Transverse colon (tissue), 4 donors: Measurements from ENCODE around the gene PRKAR1B. TPM values are rescaled to one million over a fixed set of nuclear protein-coding genes. Genes with fewer than 3 reads are reported as not detected.
A peak's percentile ranks its signal among the peaks of the same experiment; 100 is the strongest.

Experiments used
- DNase-seq: peaks from one replicate; pipeline ENCODE4 v3.0.0-alpha.2; 2019
- H3K27ac ChIP-seq, 4 donors: fragments of 200-600 bp; sonication (generic); 2 replicates each; pipeline ENCODE4 v1.5.1; 2016 to 2018; ENCODE audit warnings: inconsistent platforms in 4 of 4
- H3K27me3 ChIP-seq: fragments of 200-600 bp; sonication (generic); 2 replicates; pipeline ENCODE4 v1.5.1; 2017; ENCODE audit warnings: inconsistent platforms
- H3K36me3 ChIP-seq, 4 donors: fragments of 200-600 bp; sonication (generic); 2 replicates each; pipeline ENCODE4 v1.5.1; 2017 to 2019; ENCODE audit warnings: inconsistent platforms in 4 of 4
- H3K4me1 ChIP-seq, 4 donors: fragments of 200-600 bp; sonication (generic); 2 replicates each; pipeline ENCODE4 v1.5.1; 2017 to 2020; ENCODE audit warnings: inconsistent platforms in 4 of 4
- H3K4me3 ChIP-seq, 4 donors: fragments of 200-600 bp; sonication (generic); 1 replicate in 1 of 4; 2 replicates in 3 of 4; pipeline versions ENCODE4 v1.5.1 to v1.6.1; 2017 to 2019; ENCODE audit warnings: inconsistent platforms in 4 of 4
- H3K9me3 ChIP-seq, 2 donors: fragments of 200-600 bp; sonication (generic); 2 replicates each; pipeline ENCODE4 v1.5.1; 2017 to 2019; ENCODE audit warnings: inconsistent platforms in 2 of 2
- CTCF ChIP-seq, 5 experiments: fragments of 200-600 bp in 3 of 5; fragments of 450-650 bp in 2 of 5; sonication (generic) in 3 of 5; IDR thresholded peaks; 1 replicate in 2 of 5; 2 replicates in 3 of 5; pipeline ENCODE4 v1.5.1; 2016 to 2017; ENCODE audit warnings: antibody characterized with exemption in 5 of 5, inconsistent platforms in 3 of 5, mild to moderate bottlenecking in 2 of 5, moderate library complexity in 1 of 5
- EP300 ChIP-seq: sonication (generic); formaldehyde crosslinking; IDR thresholded peaks from one replicate; pipeline ENCODE4 v1.6.1; 2017; ENCODE audit warnings: antibody characterized with exemption, low read depth
- POLR2A ChIP-seq: fragments of 450-650 bp; IDR thresholded peaks from one replicate; pipeline ENCODE4 v1.6.1; 2016; ENCODE audit warnings: antibody characterized with exemption, mild to moderate bottlenecking, moderate library complexity
- POLR2AphosphoS5 ChIP-seq, 3 donors: sonication (generic); formaldehyde crosslinking; IDR thresholded peaks; one replicate each; pipeline ENCODE4 v1.6.1; 2016; ENCODE audit warnings: antibody characterized with exemption in 3 of 3
- WGBS, 2 donors: methylation state at CpG; one replicate each; pipeline ENCODE4 v1.1.5; 2018; ENCODE audit warnings: low coverage in 1 of 2; 5-methylcytosine and 5-hydroxymethylcytosine counted together
- in situ Hi-C, 4 donors: fragments of 200-750 bp; cut with MboI; loops; one replicate each; pipeline versions ENCODE4 v1.15.0 to v1.15.1; 2017; ENCODE audit warnings: low sequenced_read_pairs in 3 of 4, low pct_ligation_motif_present in 1 of 4, low pct_unique_long_range_greater_than_20kb in 1 of 4
- intact Hi-C: fragments of 100-400 bp; cut with DNase I; formaldehyde crosslinking; loops from one replicate; pipeline ENCODE4 v1.15.1; 2023; ENCODE audit warnings: low total_unique reads
- total RNA-seq, 4 donors: library from RNA; depleted of rRNA; stranded (reverse); fragments of >200 nt; gene quantifications; one replicate each; pipeline ENCODE4 v1.1.0, GENCODE V29; 2016

Gene PRKAR1B
- total RNA-seq, 4 donors from 2014 or later: 15.7 to 53.9 (median 16.9) TPM

- H3K4me3 ChIP-seq: no peak overlapping the region
- no peak for DNase-seq
- no peak for TF ChIP-seq POLR2A
- no peak for TF ChIP-seq POLR2AphosphoS5 (IDR thresholded peaks at IDR 0.05)
- TF ChIP-seq EP300: no peak
- no peak for TF ChIP-seq CTCF (IDR thresholded peaks at IDR 0.05)
- 71% methylated on average over 18 of the region's 22 CpGs; no CpG with 5 or more reads in 1 of the 2 donors for WGBS, 2 donors
- H3K27ac ChIP-seq: peak overlapping the region; percentile 68 to 85 (median 81)
- no peaks in the 10 kb centered on the region for H3K27me3 ChIP-seq
- in situ Hi-C loops (no loop called here), intact Hi-C loops (no loop called here)
- H3K36me3 ChIP-seq: no peaks in the 10 kb centered on the region
- no peaks in the 10 kb centered on the region for H3K9me3 ChIP-seq
- H3K4me1 ChIP-seq: peaks cover 4 to 35% (median 8%) of the 10 kb centered on the region in 4 donors
Measured at GRCh38 chr7:601036-601594, 126.0 kb downstream of the PRKAR1B start.

- peak overlapping the region in 2 of 4 donors; percentile 68 to 85 for H3K27ac ChIP-seq
- peaks cover 4 to 35% (median 8%) of the 10 kb centered on the region in 4 donors for H3K4me1 ChIP-seq
- H3K4me3 ChIP-seq: no peak overlapping the region
- no peaks in the 10 kb centered on the region for H3K36me3 ChIP-seq
- H3K27me3 ChIP-seq: no peaks in the 10 kb centered on the region
- DNase-seq: no peak
- TF ChIP-seq EP300 (no peak), POLR2AphosphoS5 (IDR thresholded peaks at IDR 0.05) (no peak), POLR2A (no peak), CTCF (IDR thresholded peaks at IDR 0.05) (no peak)
- no peaks in the 10 kb centered on the region for H3K9me3 ChIP-seq
- WGBS, 2 donors: 89 to 91% methylated on average over 16 to 33 of the region's 33 CpGs
- intact Hi-C loops (no loop called here), in situ Hi-C loops (no loop called here)
Measured at GRCh38 chr7:600149-601035, 126.7 kb downstream of the PRKAR1B start.

- intact Hi-C loops: no loop called here
- TF ChIP-seq POLR2A (no peak), CTCF (IDR thresholded peaks at IDR 0.05) (no peak)
- Histone ChIP-seq H3K9me3 (no peaks in the 10 kb centered on the region), H3K27ac (no peak overlapping the region), H3K4me3 (no peak overlapping the region), H3K36me3 (no peaks in the 10 kb centered on the region), H3K27me3 (no peaks in the 10 kb centered on the region), H3K4me1 (peaks cover 4 to 27% (median 8%) of the 10 kb centered on the region in 4 donors)
- in situ Hi-C loops: no loop called here
- 99 to 100% methylated on average over 3 to 19 of the region's 19 CpGs for WGBS, 2 donors
- no peak for DNase-seq
Measured at GRCh38 chr7:598899-599298, 128.2 kb downstream of the PRKAR1B start.

GRCh38 chr7:597348-598178, 129.5 kb downstream of the PRKAR1B start:
- WGBS, 2 donors: 91 to 100% methylated on average over 1 to 34 of the region's 35 CpGs
- in situ Hi-C loops: no loop called here
- H3K27ac ChIP-seq: no peak overlapping the region
- peaks cover 4 to 24% (median 8%) of the 10 kb centered on the region in 4 donors for H3K4me1 ChIP-seq
- no peak overlapping the region for H3K4me3 ChIP-seq
- intact Hi-C loops: no loop called here
- no peak for TF ChIP-seq EP300
- no peak for TF ChIP-seq POLR2A
- TF ChIP-seq POLR2AphosphoS5 (IDR thresholded peaks at IDR 0.05): no peak
- no peak for TF ChIP-seq CTCF (IDR thresholded peaks at IDR 0.05)
- DNase-seq: no peak
- no peaks in the 10 kb centered on the region for H3K27me3 ChIP-seq
- no peaks in the 10 kb centered on the region for H3K9me3 ChIP-seq
- H3K36me3 ChIP-seq: no peaks in the 10 kb centered on the region
